NCI-H146 treated with DMSO at 0.1 percent for 48 hours (cell line): ENCODE results near the gene FOXA1.

Source experiments
- DNase-seq: peaks from one replicate; lab custom pipeline; 2025; ENCODE audit not compliant: unreplicated experiment; lab: John Stamatoyannopoulos, UW

FOXA1 gene

GRCh38 chr14:37594971-37595808, at the start of gene FOXA1, which contains the start of gene TTC6:
TSS of gene FOXA1 (minus strand) at chr14:37595249. CDS start at chr14:37594972, 277 bp downstream.
TSS of gene TTC6 (plus strand) at chr14:37595629. CDS start at chr14:37622065, 26,436 bp downstream.
- DNase-seq = peak; percentile 79

GRCh38 chr14:37643701-37644100, 48.7 kb upstream of the FOXA1 start:
- no peak for DNase-seq

- DNase-seq = no peak
Observed at GRCh38 chr14:37642125-37642524, 47.1 kb upstream of the FOXA1 start.

- DNase-seq = no peak
Observed at GRCh38 chr14:37641117-37641516, 46.1 kb upstream of the FOXA1 start.

- no peak for DNase-seq
Observed at GRCh38 chr14:37638599-37638998, 43.5 kb upstream of the FOXA1 start.

GRCh38 chr14:37637341-37637740, 42.3 kb upstream of the FOXA1 start:
- no peak for DNase-seq

- DNase-seq = no peak
Observed at GRCh38 chr14:37625597-37626595, 30.8 kb upstream of the FOXA1 start.

- no peak for DNase-seq
Observed at GRCh38 chr14:37623971-37624370, 28.9 kb upstream of the FOXA1 start.

GRCh38 chr14:37623426-37623951, 28.4 kb upstream of the FOXA1 start:
- no peak for DNase-seq

- DNase-seq = no peak
Observed at GRCh38 chr14:37622231-37622923, 27.3 kb upstream of the FOXA1 start.

- DNase-seq = no peak
Observed at GRCh38 chr14:37620856-37621255, 25.8 kb upstream of the FOXA1 start.

- no peak for DNase-seq
Observed at GRCh38 chr14:37618498-37619028, 23.5 kb upstream of the FOXA1 start.

- no peak for DNase-seq
Observed at GRCh38 chr14:37617864-37618365, 22.9 kb upstream of the FOXA1 start.

- no peak for DNase-seq
Observed at GRCh38 chr14:37616853-37617252, 21.8 kb upstream of the FOXA1 start.

- DNase-seq = no peak
Observed at GRCh38 chr14:37615582-37616289, 20.7 kb upstream of the FOXA1 start.

GRCh38 chr14:37610945-37611523, 16.0 kb upstream of the FOXA1 start:
- DNase-seq = no peak

GRCh38 chr14:37608649-37609048, 13.6 kb upstream of the FOXA1 start:
- no peak for DNase-seq

- DNase-seq = no peak
Observed at GRCh38 chr14:37606678-37607077, 11.6 kb upstream of the FOXA1 start.

GRCh38 chr14:37603688-37604251, 8.7 kb upstream of the FOXA1 start:
- no peak for DNase-seq
